ENCODE measurements around the gene ABR. TPM values are rescaled to one million over a fixed set of nuclear protein-coding genes. Genes with fewer than 3 reads are reported as not detected.
"Not testable (repeated sequence)": the region's sequence is repeated elsewhere in the genome, so short reads cannot be mapped to it uniquely, and the experiment has no call there.

Gene ABR
- total and polyA plus RNA-seq, 5 donors from 2014 or later = 13.2 to 116 (median 18.3) TPM

DNA sequence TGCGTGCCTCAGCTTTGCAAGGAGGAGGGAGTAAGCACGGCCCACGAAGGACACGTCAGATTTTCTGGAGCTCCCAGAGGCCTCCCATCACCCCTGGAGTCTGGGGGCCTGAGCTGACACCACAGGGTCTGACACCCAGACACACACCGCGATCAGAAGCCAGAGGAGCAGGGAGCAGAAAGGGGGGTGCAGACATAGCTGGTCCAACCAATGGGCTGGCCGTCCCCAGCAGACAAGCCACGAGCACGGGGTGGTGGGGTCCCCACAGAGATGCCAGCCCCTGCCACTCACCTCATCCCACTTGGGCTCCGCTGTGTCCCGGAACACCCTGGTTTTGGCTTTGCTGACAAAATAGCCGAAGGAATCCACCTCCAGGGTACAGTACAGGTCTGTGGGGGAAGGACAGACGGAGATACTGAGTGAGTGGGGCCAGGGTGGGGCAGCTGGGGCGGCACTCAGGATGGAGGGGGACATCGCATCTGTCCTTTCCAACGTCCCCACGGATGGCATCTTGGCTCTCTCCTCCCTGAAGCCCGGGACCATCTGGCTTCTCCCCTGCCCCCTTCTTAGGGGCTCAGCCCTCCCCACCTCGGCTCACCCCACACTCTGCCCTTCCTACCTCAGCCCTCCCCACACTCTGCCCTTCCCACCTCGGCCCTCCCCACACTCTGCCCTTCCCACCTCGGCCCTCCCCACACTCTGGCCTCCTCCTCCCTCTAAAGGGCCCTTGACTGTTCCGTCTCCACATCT lies 129.4 kb downstream of the ABR start:
- Mint-ChIP-seq H3K27me3 (no peaks in the 10 kb centered on the region), H3K4me3 (no peak overlapping the region), H3K27ac (no peak overlapping the region), H3K36me3 (no peaks in the 10 kb centered on the region), H3K4me1 (peaks cover 0 to 4% (median 0%) of the 10 kb centered on the region in 4 donors), H3K9me3 (no peaks in the 10 kb centered on the region)
- H3K27me3 ChIP-seq (ENCODE audit: control insufficient read depth, insufficient read depth, low read length) = no peaks in the 10 kb centered on the region
- H3K4me3 ChIP-seq (ENCODE audit: low read depth, low read length) = no peak overlapping the region
- DNase-seq (no peak), ATAC-seq (ENCODE audit: low read depth in 2 of 2) (no peak)
- H3K27ac ChIP-seq (ENCODE audit: insufficient read depth, low read length, poor library complexity, severe bottlenecking) = no peak overlapping the region
- H3K9me3 ChIP-seq (ENCODE audit: control insufficient read depth in 2 of 2, low read length in 2 of 2) = no peaks in the 10 kb centered on the region
- H3K36me3 ChIP-seq (ENCODE audit: control insufficient read depth, insufficient read depth, low read length) = peaks cover 27% of the 10 kb centered on the region
- H3K4me1 ChIP-seq (ENCODE audit: control insufficient read depth, insufficient read depth, low read length, poor library complexity, severe bottlenecking) = no peaks in the 10 kb centered on the region

DNA sequence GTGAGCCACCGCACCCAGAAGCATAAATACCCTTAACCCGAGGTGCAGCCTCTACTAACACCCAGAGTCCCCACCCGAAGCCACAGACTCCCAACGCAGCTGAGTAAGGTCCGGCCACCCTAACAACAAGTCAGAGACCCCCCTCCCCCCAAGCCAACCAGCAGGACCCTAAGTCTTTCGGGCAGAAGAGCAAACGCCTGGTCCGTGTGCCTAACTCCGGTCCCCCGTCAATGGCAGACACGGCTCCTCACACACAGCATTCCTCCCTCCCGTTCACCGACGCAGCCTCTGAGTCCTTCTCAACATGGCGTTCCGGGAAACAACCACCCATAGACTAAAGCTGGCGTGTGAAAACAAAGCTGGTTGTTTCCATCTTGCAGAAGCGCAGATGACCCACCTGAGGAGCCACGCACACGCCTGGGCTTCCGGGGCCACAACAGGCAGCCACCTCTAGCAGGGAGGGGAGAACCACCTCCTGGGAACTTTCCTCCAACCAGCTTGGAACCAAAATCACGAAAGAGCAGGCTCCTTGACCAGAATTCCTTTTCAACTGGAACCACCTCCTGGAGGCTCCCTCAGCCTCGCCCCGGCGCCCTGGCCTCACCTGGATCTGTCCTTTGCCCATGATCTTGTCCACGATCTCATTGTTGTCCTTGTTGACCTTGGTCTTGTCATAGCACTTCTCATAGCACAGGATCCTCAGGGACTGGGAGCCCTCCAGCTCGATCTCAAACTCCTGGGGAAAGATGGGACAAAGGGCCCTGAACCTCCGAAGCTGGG lies 130.1 kb downstream of the ABR start:
- Mint-ChIP-seq H3K4me1 (peaks cover 0 to 5% (median 5%) of the 10 kb centered on the region in 4 donors), H3K27ac (peak overlapping the region in 1 of 3 donors; percentile 9), H3K9me3 (no peaks in the 10 kb centered on the region), H3K36me3 (peaks cover 5% of the 10 kb centered on the region), H3K27me3 (no peaks in the 10 kb centered on the region), H3K4me3 (no peak overlapping the region)
- Histone ChIP-seq H3K27me3 (ENCODE audit: control insufficient read depth, insufficient read depth, low read length) (no peaks in the 10 kb centered on the region), H3K9me3 (ENCODE audit: control insufficient read depth in 2 of 2, low read length in 2 of 2) (no peaks in the 10 kb centered on the region), H3K4me1 (ENCODE audit: control insufficient read depth, insufficient read depth, low read length, poor library complexity, severe bottlenecking) (no peaks in the 10 kb centered on the region), H3K27ac (ENCODE audit: insufficient read depth, low read length, poor library complexity, severe bottlenecking) (no peak overlapping the region), H3K36me3 (ENCODE audit: control insufficient read depth, insufficient read depth, low read length) (peaks cover 24% of the 10 kb centered on the region), H3K4me3 (ENCODE audit: low read depth, low read length) (no peak overlapping the region)
- ATAC-seq (ENCODE audit: low read depth in 2 of 2) = no peak
- DNase-seq = no peak

DNA sequence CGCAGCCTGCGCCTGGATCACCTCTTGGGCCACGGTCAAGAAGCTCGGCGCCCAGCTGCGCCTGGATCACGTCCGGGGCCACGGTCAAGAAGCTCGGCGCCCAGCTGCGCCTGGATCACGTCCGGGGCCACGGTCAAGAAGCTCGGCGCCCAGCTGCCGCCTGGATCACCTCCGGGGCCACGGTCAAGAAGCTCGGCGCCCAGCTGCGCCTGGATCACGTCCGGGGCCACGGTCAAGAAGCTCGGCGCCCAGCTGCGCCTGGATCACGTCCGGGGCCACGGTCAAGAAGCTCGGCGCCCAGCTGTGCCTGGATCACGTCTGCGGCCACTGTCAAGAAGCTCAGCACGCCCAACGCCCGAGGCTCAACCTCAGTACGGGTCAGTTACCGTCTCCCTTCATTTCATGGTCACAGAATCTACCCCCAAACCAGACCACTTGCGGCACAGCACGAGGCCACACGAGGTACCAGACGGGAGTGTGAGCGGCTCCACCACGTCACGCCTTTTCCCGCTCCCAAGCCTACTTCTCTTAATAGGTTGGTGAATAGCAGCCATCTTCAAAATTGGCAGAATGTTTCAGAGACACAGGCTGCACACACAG lies 131.2 kb downstream of the ABR start:
- H3K36me3 ChIP-seq (ENCODE audit: control insufficient read depth, insufficient read depth, low read length) = peaks cover 20% of the 10 kb centered on the region
- H3K4me3 ChIP-seq (ENCODE audit: low read depth, low read length); H3K9me3 ChIP-seq (ENCODE audit: control insufficient read depth in 2 of 2, low read length in 2 of 2); H3K27ac ChIP-seq (ENCODE audit: insufficient read depth, low read length, poor library complexity, severe bottlenecking); DNase-seq; H3K4me1 Mint-ChIP-seq; H3K27ac Mint-ChIP-seq; H3K9me3 Mint-ChIP-seq; H3K36me3 Mint-ChIP-seq; ATAC-seq (ENCODE audit: low read depth in 2 of 2); H3K27me3 Mint-ChIP-seq; H3K4me1 ChIP-seq (ENCODE audit: control insufficient read depth, insufficient read depth, low read length, poor library complexity, severe bottlenecking); H3K4me3 Mint-ChIP-seq; H3K27me3 ChIP-seq (ENCODE audit: control insufficient read depth, insufficient read depth, low read length): not testable (repeated sequence)

DNA sequence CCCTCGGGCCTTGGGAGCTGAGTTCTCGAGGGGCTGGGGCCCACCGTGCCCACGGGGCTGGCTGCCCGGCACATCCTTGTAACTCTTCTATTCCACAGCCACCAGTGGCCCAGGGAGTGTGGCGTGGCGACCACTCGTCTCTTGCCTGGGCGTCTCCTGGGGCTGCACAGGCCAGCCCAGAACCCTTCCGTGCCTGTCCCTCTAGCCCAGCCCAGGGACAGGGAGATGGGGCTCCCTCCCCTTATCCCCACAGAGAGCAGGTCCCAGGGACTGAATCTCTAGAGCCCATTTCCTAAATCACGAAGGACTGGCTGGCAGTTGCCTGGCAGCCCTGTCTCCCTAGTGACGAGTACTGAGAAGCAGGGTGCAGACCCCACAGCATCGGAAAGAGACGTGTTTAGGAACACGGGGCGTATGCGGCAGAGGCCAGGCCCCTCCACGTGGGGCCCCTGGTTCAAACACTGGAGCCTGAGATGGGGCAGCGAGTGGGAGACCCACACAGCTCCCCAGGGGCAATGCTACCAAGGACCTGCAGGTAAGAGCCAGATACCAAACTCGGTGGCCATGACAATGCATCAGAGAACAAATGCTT lies 131.8 kb downstream of the ABR start:
- Mint-ChIP-seq H3K27ac (no peak overlapping the region), H3K36me3 (peaks cover 6% of the 10 kb centered on the region), H3K4me3 (no peak overlapping the region), H3K9me3 (no peaks in the 10 kb centered on the region), H3K4me1 (peaks cover 0 to 6% (median 5%) of the 10 kb centered on the region in 4 donors), H3K27me3 (no peaks in the 10 kb centered on the region)
- no peak overlapping the region for H3K27ac ChIP-seq (ENCODE audit: insufficient read depth, low read length, poor library complexity, severe bottlenecking)
- no peaks in the 10 kb centered on the region for H3K4me1 ChIP-seq (ENCODE audit: control insufficient read depth, insufficient read depth, low read length, poor library complexity, severe bottlenecking)
- DNase-seq = no peak
- H3K9me3 ChIP-seq (ENCODE audit: control insufficient read depth in 2 of 2, low read length in 2 of 2) = no peaks in the 10 kb centered on the region
- no peak for ATAC-seq (ENCODE audit: low read depth in 2 of 2)
- H3K4me3 ChIP-seq (ENCODE audit: low read depth, low read length) = no peak overlapping the region
- H3K36me3 ChIP-seq (ENCODE audit: control insufficient read depth, insufficient read depth, low read length) = peaks cover 20% of the 10 kb centered on the region
- no peaks in the 10 kb centered on the region for H3K27me3 ChIP-seq (ENCODE audit: control insufficient read depth, insufficient read depth, low read length)

- H3K27ac Mint-ChIP-seq = no peak overlapping the region
- H3K36me3 ChIP-seq (ENCODE audit: control insufficient read depth, insufficient read depth, low read length) = peaks cover 23% of the 10 kb centered on the region
- no peak for DNase-seq
Observed at GRCh38 chr17:1047177-1047878, 132.5 kb downstream of the ABR start.

DNA sequence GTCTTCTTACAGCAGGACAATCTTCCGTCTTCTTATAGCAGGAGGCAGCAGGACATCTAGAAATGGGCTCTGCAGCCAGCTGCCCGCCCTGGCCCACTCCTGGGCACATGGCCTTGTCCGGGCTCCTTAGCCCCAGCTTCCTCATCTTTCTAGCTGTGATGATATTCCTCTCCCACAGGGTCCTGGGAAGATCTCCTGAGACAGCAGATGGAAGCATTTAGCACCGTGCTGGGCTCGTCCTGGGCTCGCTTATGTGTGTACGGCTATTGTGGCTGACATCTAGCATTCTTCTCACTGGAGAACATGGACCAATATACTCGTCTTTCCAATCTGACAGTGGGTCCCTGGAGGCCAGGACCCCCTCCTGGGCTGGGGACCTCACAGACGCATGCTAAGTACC lies 134.3 kb downstream of the ABR start:
- no peak overlapping the region for H3K27ac ChIP-seq (ENCODE audit: insufficient read depth, low read length, poor library complexity, severe bottlenecking)
- Mint-ChIP-seq H3K9me3 (no peaks in the 10 kb centered on the region), H3K4me1 (peaks cover 0 to 6% (median 5%) of the 10 kb centered on the region in 4 donors), H3K27ac (peak overlapping the region in 2 of 3 donors; percentile 36 to 55), H3K4me3 (peak overlapping the region in 1 of 4 donors; percentile 46), H3K27me3 (no peaks in the 10 kb centered on the region), H3K36me3 (peaks cover 18% of the 10 kb centered on the region)
- ATAC-seq (ENCODE audit: low read depth in 2 of 2) (no peak), DNase-seq (no peak)
- no peaks in the 10 kb centered on the region for H3K9me3 ChIP-seq (ENCODE audit: control insufficient read depth in 2 of 2, low read length in 2 of 2)
- no peaks in the 10 kb centered on the region for H3K4me1 ChIP-seq (ENCODE audit: control insufficient read depth, insufficient read depth, low read length, poor library complexity, severe bottlenecking)
- H3K36me3 ChIP-seq (ENCODE audit: control insufficient read depth, insufficient read depth, low read length) = peaks cover 23% of the 10 kb centered on the region
- H3K4me3 ChIP-seq (ENCODE audit: low read depth, low read length) = no peak overlapping the region
- no peaks in the 10 kb centered on the region for H3K27me3 ChIP-seq (ENCODE audit: control insufficient read depth, insufficient read depth, low read length)

More at GRCh38 chr17:1047177-1047878, 132.5 kb downstream of the ABR start:
- Histone ChIP-seq H3K9me3 (ENCODE audit: control insufficient read depth in 2 of 2, low read length in 2 of 2) (no peaks in the 10 kb centered on the region), H3K27me3 (ENCODE audit: control insufficient read depth, insufficient read depth, low read length) (no peaks in the 10 kb centered on the region), H3K4me1 (ENCODE audit: control insufficient read depth, insufficient read depth, low read length, poor library complexity, severe bottlenecking) (no peaks in the 10 kb centered on the region), H3K4me3 (ENCODE audit: low read depth, low read length) (no peak overlapping the region), H3K27ac (ENCODE audit: insufficient read depth, low read length, poor library complexity, severe bottlenecking) (no peak overlapping the region)
- Mint-ChIP-seq H3K4me1 (peaks cover 0 to 6% (median 5%) of the 10 kb centered on the region in 4 donors), H3K4me3 (no peak overlapping the region), H3K36me3 (peaks cover 13% of the 10 kb centered on the region), H3K27me3 (no peaks in the 10 kb centered on the region), H3K9me3 (no peaks in the 10 kb centered on the region)
- ATAC-seq (ENCODE audit: low read depth in 2 of 2) = no peak

- H3K4me1 ChIP-seq (ENCODE audit: control insufficient read depth, insufficient read depth, low read length, poor library complexity, severe bottlenecking); H3K4me3 Mint-ChIP-seq; H3K4me3 ChIP-seq (ENCODE audit: low read depth, low read length); H3K9me3 ChIP-seq (ENCODE audit: control insufficient read depth in 2 of 2, low read length in 2 of 2); ATAC-seq (ENCODE audit: low read depth in 2 of 2); H3K27ac ChIP-seq (ENCODE audit: insufficient read depth, low read length, poor library complexity, severe bottlenecking); H3K4me1 Mint-ChIP-seq; DNase-seq; H3K27me3 ChIP-seq (ENCODE audit: control insufficient read depth, insufficient read depth, low read length); H3K9me3 Mint-ChIP-seq; H3K27me3 Mint-ChIP-seq: not testable (repeated sequence)
- H3K36me3 ChIP-seq (ENCODE audit: control insufficient read depth, insufficient read depth, low read length) = peaks cover 18% of the 10 kb centered on the region
- Mint-ChIP-seq H3K27ac (peak overlapping the region; percentile 8 to 70 (median 39)), H3K36me3 (peaks cover 18% of the 10 kb centered on the region)
Observed at GRCh38 chr17:1044387-1045009, 135.3 kb downstream of the ABR start.
